HG03097 (cell line): Measurements from ENCODE around the gene TMEM11.
"Not testable (repeated sequence)": the region's sequence is repeated elsewhere in the genome, so short reads cannot be mapped to it uniquely, and the experiment has no call there.

Source experiments
- ATAC-seq: cut with Tn5 transposase; IDR thresholded peaks from one replicate; pipeline ENCODE4 v1.9.1; 2021; ENCODE audit not compliant: unreplicated experiment, low FRiP score

Gene TMEM11

DNA sequence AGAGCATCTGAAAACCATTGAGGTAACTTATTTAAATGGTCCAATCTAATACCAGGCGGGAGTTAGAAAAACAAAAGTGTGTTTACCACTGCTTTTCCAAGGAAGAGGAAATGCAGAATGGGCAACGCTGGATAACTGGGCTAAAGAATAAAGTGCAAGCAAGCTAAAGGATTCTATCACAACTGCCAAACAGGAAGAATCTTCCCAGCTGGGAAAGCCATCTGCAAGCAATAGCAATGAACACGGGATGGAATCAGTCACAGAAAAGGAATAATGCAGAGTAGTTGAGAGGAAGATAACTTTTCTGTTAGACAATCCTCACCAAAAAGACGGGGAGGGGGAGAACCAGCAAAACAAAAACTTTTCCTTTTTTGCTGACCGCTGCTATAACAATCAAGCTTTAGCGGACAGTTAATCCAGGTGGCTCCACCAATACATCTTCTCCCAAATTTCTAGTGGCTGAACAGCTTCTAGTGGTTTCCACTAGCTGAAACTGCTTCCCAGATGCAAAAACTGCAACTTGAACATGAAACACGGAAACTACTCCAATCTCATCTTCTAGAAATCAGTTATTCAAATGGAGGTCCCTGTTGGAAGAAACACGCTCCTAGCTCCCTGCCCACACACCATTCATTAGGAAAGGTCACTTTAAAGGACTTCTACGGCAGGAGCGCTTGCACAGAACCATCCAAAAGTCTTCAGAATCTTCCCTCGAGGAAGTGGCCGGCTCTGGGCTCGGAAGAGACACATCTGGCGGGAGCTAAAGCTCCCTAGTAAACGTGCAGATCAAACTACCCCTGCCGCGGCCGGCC, 929 bp downstream of the TMEM11 start:
- no peak for ATAC-seq

DNA sequence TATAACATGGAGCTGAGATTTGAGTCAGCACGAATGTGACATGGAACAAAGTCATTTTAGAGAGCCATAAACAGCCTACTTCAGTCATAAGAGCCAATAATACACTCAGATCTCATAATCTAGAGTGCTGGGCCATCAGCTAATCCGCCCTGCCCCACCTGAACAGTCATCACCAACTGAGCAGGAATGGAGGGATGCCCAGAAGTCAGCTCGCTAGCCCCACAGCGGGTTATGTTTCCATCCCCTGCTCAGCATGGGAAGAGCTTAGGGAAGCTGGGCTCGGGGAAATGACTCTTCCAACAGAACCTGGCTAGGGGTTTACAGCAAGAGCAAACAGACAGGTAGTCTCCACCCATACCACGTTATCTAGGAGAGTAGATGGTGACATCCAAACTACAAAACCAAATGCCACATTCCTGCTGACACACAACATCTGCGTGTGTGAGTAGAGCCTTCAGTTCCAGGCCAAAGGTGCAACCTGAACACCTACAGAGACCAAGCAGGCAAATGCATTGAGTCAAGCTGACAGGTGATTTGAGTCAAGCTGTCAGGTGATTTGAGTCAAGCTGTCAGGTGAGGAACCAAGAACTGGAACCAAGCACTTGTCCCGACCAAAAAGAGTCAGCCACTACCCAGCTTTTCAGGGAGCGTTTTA, 2.0 kb downstream of the TMEM11 start:
- no peak for ATAC-seq

DNA sequence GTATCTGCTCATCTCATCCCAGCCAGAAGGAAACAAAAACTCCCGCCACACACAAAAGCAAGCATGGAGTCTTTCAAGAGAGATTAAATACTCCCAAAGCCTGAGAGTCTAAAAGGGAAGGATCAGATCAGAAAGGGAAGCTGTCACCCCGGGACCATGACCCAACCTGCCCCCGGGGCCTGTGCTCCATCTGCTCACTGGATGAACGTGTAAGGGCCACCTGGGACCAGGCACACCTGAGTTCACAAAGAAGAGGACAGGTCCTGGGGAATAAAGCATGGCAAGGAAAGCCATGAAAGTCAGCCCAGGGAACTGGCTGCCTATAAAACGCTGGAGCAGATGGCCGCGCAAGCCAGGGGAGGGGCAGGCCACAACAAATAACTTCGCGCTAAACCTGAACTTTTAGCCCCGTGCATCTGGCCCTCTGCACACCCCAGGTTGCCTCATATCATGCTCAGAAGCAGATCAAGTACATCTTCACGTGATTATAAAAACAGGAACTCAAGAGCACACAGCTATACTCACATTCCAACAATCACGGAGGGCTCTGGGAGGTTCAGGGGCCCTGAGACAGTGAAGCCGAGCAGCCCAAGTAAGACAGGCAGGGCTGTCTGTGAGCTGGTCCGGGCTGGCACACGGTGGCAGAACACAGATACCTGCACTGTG, 3.4 kb downstream of the TMEM11 start:
- no peak for ATAC-seq

DNA sequence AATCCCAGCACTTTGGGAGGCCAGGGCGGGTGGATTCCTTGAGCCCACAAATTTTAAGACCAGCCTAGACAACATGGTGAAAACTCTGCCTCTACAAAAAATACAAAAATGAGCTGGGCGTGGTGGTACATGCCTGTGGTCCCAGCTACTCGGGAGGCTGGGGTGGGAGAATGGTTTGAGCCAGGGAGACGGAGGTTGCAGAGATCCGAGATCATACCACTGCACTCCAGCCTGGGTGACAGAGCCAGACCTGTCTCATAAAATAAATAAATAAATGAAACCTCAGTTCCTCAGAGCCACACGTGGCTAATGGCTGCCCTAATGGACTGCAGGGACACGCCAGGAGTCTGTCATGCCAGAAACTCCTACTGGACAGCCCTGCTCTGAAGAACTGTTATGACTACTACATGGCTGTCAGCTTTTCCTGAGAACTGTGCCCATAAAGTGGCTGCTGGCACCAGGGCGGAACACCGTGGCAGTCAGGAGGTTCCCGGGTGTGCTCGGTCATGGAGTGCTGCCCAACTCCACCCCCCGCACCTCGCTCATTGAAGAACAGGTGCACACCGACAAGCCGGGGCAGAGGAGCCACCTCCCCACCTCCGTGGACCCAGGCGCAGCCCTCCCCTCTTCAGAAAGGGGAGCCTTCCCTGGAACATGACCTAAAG, 4.3 kb downstream of the TMEM11 start:
- no peak for ATAC-seq

DNA sequence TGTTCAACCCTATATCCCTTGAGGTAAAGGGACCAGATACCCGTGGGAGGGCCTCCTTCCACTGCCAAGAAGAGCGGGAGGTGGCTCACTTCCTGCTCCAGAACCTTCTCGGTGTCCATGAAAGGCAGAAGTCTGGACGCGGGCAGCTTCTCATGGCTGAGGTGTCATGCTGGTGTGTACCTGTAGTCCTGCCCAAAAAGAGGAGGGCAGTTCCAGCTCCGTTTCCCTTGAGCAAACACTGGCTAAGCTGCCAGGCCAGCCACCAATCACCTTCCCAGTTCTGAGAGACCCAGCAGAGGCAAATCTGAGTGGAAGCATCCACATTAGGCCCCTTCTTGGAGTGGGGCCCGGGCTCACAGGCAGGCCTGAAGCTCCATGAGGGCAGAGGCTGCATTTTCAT, 5.6 kb downstream of the TMEM11 start:
- no peak for ATAC-seq

DNA sequence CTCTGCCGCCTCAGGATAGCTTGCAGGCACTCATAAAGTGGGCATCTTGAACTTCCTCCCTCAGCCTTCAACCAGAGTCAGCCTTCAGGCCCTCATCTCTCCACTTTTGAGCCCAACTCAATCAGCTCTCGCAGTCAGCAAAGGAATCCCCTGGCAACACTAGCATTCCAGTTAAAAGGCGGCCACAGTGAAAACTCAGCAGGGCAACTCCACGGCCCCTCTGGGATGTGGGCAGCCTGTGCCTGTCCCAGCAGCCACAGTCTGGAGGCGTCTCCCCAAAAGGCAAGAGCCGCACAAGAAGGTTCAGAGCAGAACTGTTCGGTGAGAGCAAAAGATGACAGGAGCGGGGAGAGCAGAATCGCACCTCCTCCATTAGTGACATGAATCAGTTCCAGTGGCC, 9.0 kb downstream of the TMEM11 start:
- ATAC-seq, result no peak

DNA sequence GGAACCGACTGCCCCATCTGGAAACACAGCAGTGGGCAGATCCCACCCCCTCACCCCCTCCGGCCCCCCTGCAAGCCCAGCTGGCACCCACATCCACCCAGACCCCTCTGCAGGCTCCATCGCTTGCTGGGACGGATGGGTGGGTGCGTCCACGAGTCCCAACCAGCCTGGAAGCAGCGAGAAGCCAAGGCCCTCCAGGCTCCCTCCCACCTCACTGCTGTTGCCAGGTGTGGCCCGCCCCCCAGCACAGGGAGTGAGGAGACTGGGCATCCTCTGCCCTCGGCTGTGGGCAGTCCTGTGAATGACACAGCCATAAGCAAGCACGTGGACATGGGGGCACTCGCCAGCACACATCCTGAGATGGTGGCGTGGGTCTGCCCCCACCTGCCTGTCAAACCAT, 11.4 kb downstream of the TMEM11 start:
- no peak for ATAC-seq

DNA sequence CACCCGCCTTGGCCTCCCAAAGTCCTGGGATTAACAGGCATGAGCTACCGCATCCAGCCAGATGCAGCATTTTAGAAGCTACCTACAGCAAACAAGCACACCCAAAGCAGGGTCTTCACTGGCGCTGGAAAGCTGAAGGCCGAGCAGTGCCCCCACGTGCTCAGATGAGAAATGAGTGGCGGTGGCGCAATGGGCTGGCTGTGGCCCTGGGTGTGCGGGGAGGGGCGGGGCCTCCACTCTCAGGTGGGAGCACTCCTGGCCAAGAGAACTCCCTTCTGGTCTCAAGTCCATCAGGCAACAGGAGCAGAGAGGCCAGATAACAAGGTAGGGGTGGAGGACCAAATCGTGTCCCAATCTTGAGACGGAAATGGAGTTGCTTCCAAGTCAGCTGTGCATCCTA, 12.1 kb downstream of the TMEM11 start:
- ATAC-seq, result no peak

DNA sequence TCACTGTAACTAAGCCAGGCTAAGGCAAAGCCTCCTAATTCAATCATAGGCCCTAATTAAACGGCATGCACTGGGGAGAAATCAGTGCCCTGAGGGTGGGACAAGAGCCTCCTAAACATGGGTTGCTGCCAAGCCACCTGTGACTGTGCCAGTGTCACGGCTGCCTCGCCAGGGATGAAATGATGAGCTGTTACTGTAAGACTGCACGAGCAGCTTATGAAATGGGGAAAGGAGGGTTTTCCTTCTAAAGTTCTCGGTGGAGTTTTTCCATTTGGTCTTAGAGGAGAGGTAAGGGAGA, 12.7 kb downstream of the TMEM11 start:
- ATAC-seq, result no peak

DNA sequence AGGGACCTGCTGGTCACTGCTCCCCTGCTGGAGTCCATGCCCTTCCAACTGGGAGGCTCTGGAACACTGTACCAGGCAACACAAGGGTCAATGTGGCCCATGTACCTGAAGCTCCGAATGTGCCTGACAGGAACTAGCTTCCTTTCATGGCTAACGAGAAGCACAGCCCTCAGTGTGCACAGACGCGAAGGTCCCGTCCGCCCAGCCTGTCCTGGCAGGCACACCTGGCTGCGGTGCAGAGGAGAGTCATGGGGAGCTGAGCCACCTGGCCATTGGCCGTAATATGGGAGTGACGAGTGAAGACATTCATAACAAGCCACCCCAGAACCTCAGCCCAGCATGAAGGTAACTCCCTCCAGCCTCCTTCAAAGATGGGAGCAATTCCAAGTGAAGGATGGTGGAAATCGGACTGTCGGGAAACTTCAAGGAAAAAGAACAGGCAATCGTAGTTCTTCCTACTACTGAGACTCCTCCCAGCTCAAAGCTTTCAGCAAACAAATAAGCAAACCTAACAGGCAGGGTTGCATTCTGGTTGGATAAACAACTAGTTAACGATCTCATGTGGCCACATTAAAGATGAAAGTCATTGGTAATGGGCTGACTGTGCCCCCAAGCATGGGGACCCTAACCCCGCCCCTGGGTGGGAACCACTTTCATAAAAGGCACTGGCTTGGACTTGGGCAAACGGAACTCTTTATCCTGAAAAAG, 13.2 kb downstream of the TMEM11 start:
- ATAC-seq, result no peak

DNA sequence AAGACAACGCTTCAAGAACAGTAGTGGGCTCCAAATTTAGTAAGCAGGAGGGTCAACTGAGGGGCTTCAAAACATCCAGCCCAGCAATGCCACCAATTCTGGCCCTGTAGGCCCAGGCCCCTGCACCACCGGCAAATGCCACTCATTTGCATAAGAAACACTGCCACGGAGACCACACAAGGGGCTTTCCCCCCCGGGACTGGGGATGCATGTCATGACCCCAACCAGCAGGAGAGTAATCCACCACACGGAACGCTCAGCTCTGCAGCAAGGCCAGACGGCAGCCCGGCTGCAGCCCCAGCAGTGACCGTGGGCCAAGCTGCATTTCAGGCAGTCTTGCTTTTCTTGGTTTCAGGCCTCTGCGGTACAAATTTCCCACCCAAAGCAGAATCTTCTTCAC, 14.1 kb downstream of the TMEM11 start:
- no peak for ATAC-seq

DNA sequence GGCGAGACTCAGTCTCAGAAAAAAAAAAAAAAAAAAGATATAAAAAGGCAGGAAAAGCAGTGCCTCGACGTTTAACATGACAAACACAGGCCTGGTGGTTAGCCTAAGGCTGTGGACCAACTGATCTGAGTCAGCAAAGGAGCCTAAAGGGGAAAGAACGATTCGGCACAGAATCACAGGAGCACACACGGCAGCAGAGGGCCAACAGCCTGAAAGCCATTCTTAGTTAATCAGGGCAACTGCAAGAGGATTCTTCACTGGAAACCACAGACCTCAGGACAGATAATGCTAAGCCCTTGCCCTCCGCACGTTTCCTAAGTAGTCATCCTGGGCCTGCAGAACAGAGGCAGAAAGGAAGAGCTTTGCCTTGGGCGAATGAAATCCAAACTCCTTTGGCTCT, 14.7 kb downstream of the TMEM11 start:
- no peak for ATAC-seq

DNA sequence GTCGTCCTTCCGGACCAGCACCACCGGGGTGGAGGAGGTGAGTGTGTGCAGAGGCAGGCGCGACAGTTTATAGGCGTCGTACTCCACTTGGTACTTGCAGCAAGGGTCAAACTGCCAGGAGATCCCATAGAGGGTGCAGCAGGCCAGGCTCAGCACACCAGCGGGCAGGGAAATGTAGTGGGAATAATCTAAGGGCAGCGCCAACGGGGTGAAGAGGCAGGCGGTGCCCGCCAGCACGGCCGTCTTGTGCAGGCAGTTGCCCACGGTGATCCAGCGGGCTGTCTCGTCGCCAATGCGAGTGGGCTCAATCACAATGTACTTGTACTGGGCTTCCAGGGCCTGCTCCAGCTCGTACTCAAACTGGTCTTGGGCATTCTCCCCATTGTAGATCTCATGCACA, 15.6 kb downstream of the TMEM11 start:
- no peak for ATAC-seq

DNA sequence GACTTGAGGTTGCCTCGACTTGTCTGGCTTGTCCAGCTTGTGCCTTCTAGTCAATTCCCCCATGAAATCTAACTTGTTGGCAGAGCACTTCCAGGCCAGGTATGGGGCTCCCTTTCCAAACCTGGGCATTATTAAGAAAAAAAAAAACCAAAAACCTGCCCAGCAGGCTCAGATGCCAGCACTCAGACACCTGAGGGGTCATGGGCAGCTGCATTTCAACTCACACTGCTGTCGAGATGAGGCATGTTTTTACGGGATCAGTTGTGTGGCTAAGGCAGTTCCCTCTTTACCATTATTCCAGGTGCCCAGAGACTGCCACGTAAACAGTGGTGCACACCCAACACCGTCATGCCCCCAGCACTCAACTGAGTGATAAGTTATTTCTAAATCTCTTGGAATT, 17.8 kb downstream of the TMEM11 start:
- ATAC-seq, result no peak

DNA sequence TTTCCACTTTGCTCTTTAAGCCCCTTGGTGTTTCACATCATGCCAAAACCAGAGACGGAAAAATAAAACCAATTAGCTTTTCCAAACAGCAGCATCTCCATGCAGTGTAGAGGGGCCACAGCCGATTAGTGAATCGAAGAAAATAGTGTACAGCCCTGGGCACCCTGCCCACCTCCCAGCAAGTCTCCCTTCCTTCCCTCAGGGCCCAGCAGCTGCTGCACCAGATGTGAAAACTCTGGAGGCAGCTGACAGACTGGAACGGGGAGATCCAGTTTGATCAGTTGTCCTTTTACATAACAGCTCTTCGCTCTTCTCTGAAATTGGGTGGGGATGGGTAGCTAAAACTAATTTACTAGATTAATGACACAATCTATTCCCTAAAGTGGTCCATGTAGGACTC, 19.3 kb downstream of the TMEM11 start:
- ATAC-seq, result no peak

DNA sequence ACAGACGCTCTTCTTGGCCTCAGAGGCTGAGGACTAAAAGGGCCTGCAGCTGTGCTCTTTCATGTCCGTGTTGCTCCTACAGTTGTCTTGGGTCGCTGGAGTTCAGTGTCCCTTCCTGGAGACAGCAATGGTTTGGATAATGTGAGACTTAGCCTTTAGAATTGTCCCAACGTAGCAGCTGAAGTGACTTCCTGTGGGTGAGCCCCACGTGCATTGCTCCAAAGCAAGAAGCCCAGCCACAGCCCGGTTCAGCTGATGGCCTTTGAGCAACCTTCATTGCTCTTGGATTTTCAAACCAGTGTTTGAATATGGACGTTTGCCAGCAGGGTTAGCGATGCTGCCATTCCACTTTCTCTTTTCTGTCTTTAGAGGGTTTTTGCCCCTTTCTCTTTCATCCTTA, 19.7 kb downstream of the TMEM11 start:
- ATAC-seq, result no peak

DNA sequence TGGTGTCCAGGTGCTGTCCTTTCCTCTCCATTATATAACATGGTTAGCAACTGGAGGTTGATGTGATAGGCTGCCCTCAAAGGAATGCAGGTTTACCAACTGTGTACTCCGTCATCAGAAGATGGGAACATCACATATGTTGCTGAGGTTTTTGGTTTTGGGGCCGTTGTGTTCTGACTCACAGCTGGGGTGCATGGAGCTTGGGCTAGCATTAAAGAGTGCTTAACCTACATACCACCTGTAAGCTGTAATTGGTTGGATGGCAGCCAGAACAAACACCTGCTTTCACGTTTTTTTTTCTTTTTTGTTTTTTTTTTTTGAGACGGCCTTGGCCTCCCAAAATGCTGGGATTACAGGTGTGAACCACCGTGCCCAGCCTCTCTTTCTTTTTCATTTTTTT, 20.9 kb downstream of the TMEM11 start:
- ATAC-seq, result no peak

DNA sequence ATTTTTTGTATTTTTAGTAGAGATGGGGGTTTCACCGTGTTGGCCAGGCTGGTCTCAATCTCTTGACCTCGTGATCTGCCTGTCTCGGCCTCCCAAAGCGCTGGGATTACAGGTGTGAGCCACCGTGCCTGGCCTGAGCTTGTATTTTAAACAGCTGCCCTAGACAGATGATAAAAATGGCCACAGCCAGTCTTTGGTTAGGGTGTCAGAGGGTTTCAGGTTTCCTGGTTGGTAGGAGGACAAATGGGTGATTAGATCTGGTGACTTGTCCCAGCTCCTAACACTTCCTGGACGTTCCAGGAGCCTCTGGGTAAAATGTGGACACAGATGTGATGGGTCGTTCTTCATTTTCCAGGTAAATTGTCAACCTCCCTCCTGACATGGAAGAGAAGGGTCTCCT, 21.5 kb downstream of the TMEM11 start:
- ATAC-seq, result not testable (repeated sequence)

DNA sequence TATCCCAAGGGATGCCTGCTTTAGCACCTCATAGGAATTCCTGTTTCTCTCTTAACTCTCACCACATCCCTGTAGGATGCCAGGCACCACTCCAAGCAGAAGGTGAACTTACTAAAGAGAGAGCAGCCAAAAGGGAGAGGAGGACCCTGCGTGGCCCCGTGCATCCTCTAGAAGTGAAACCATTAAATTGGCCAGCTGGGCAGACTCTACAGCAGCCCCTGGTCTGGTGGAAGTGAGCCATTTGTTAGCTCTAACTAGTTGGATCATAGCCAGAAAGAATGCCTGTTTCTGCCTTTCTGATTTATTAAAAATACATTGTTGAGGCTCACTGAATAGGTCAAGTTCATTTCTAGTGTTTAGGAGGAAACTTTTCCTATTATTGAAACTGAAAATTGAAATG, 22.3 kb downstream of the TMEM11 start:
- no peak for ATAC-seq

DNA sequence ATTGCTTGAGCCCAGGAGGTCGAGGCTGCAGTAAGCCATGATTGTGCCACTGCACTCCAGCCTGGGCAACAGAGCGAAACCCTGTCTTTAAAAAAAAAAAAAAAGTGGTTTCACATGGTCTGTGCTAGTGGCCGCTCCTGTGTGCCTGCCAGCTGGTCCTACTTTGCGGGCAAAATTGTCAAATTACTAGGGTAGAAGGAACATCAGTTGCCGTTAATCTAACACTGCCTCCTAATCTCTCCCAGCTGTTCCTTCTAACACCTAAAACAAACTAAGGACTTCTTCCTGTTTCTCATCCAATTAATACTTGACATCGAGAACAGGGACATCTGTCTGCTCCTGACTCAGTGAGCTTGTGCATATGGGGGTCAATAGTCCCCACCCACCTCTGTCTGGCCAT, 23.9 kb downstream of the TMEM11 start:
- ATAC-seq, result no peak

DNA sequence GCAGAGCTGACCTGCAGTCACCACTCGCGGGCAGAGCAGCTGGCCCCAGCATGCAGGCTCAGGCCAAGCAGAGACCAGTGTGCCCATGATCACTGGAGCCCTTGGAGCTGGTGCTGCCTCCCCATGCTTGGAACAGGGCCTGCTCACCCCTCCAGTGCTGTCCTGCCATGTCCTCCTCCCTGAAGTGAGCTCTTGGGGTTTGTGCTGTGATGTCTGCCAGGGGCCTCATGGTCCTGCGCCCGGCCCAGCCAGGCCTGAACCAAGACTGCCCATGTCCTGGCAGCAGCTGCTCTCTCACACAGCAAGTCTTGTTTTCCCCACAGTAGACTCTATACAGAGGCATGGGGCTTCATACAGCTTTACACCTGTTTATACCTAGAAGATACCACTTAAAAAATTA, 24.6 kb downstream of the TMEM11 start:
- no peak for ATAC-seq
